ENCODE measurements around the gene PODXL2.

The PODXL2 gene

GRCh38 chr3:127715532-127715931, 86.5 kb downstream of the PODXL2 start:
- intact Hi-C loops (cut with DNase I): no loop called here
- peak in 3 of 10 donors; percentile 17 to 66 (median 25) for DNase-seq

- peak in 2 of 10 donors; percentile 37 to 64 for DNase-seq
- intact Hi-C loops (cut with DNase I): no loop called here
Measured at GRCh38 chr3:127716384-127716783, 87.4 kb downstream of the PODXL2 start.

- intact Hi-C loops (cut with DNase I): no loop called here
- DNase-seq: peak in 3 of 10 donors; percentile 80 to 86 (median 80)
Measured at GRCh38 chr3:127717357-127718244, 88.6 kb downstream of the PODXL2 start.

GRCh38 chr3:127718245-127718915, 89.4 kb downstream of the PODXL2 start:
- peak in 3 of 10 donors; percentile 72 to 83 (median 82) for DNase-seq

GRCh38 chr3:127718916-127719290, 89.9 kb downstream of the PODXL2 start:
- intact Hi-C loops (cut with DNase I): no loop called here
- peak in 3 of 10 donors; percentile 35 to 69 (median 55) for DNase-seq

More at GRCh38 chr3:127718245-127718915, 89.4 kb downstream of the PODXL2 start:
- intact Hi-C loops (cut with DNase I): no loop called here

- intact Hi-C loops (cut with DNase I): no loop called here
- DNase-seq: peak in 2 of 10 donors; percentile 15 to 52
Measured at GRCh38 chr3:127719369-127719768, 90.4 kb downstream of the PODXL2 start.

GRCh38 chr3:127720161-127720823, 91.3 kb downstream of the PODXL2 start:
- peak in 1 of 10 donors; percentile 65 for DNase-seq
- intact Hi-C loops (cut with DNase I): no loop called here

- peak in 1 of 10 donors; percentile 39 for DNase-seq
- intact Hi-C loops (cut with DNase I): no loop called here
Measured at GRCh38 chr3:127720985-127721935, 92.3 kb downstream of the PODXL2 start.

- intact Hi-C loops (cut with DNase I): no loop called here
- DNase-seq: peak in 2 of 10 donors; percentile 63 to 74
Measured at GRCh38 chr3:127722091-127722784, 93.3 kb downstream of the PODXL2 start.

Data from posterior cingulate gyrus (tissue), 11 donors.